ENCODE data around the gene LINGO1. TPM values are rescaled to one million over a fixed set of nuclear protein-coding genes. Genes with fewer than 3 reads are reported as not detected.

Gene LINGO1
- total RNA-seq, 6 experiments from 2014 or later, result 0.09 to 0.11 TPM; not detected in 4

- DNase-seq, result no peak
- H3K27ac Mint-ChIP-seq, result no peak overlapping the region
- H3K4me3 Mint-ChIP-seq, result no peak overlapping the region
- TF ChIP-seq, protein P1, sequence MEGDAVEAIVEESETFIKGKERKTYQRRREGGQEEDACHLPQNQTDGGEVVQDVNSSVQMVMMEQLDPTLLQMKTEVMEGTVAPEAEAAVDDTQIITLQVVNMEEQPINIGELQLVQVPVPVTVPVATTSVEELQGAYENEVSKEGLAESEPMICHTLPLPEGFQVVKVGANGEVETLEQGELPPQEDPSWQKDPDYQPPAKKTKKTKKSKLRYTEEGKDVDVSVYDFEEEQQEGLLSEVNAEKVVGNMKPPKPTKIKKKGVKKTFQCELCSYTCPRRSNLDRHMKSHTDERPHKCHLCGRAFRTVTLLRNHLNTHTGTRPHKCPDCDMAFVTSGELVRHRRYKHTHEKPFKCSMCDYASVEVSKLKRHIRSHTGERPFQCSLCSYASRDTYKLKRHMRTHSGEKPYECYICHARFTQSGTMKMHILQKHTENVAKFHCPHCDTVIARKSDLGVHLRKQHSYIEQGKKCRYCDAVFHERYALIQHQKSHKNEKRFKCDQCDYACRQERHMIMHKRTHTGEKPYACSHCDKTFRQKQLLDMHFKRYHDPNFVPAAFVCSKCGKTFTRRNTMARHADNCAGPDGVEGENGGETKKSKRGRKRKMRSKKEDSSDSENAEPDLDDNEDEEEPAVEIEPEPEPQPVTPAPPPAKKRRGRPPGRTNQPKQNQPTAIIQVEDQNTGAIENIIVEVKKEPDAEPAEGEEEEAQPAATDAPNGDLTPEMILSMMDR (IDR thresholded peaks at IDR 0.05), result no peak
- no peaks in the 10 kb centered on the region for H3K4me1 Mint-ChIP-seq (ENCODE audit: low read depth)
- H3K9me3 Mint-ChIP-seq, result peaks cover 5% of the 10 kb centered on the region; the same call in 1 of the 2 replicates
- no peaks in the 10 kb centered on the region for H3K36me3 Mint-ChIP-seq (ENCODE audit: low read depth)
- H3K27me3 Mint-ChIP-seq (ENCODE audit: insufficient read depth), result peaks cover 79% of the 10 kb centered on the region
Observed at GRCh38 chr15:77653832-77654480, 21.2 kb upstream of the LINGO1 start.

- Mint-ChIP-seq H3K9me3 (peaks cover 5% of the 10 kb centered on the region; the same call in 1 of the 2 replicates), H3K4me3 (no peak overlapping the region), H3K27me3 (ENCODE audit: insufficient read depth) (peaks cover 57% of the 10 kb centered on the region), H3K36me3 (ENCODE audit: low read depth) (no peaks in the 10 kb centered on the region), H3K27ac (no peak overlapping the region), H3K4me1 (ENCODE audit: low read depth) (no peaks in the 10 kb centered on the region)
- DNase-seq, result no peak
- TF ChIP-seq, protein P1 (IDR thresholded peaks at IDR 0.05), result peak; percentile 66
Observed at GRCh38 chr15:77650265-77650664, 17.6 kb upstream of the LINGO1 start.

DNA sequence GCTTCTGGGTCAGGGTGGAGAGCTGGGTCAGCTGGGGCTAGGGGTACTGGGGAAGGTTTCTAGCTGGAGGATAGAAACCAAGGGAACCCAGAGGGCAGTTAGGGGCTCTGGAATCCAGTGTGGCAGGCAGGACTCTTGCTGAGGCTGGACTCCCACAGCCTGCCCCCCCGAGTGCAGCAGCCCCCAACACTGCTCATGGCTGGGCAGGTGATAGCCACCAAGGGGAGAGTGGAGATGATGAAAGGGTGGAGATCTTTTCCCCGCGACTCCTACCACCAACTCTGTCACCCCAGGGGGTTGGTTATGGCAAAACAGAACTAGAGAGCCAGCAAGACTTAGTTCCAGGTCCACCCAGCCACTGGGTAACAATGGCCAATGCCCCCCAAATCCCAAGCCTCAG, 16.9 kb upstream of the LINGO1 start:
- peaks cover 5% of the 10 kb centered on the region; the same call in 1 of the 2 replicates for H3K9me3 Mint-ChIP-seq
- no peak overlapping the region for H3K27ac Mint-ChIP-seq
- TF ChIP-seq, protein P1 (IDR thresholded peaks at IDR 0.05), result no peak
- no peaks in the 10 kb centered on the region for H3K36me3 Mint-ChIP-seq (ENCODE audit: low read depth)
- no peak for DNase-seq
- H3K4me3 Mint-ChIP-seq, result no peak overlapping the region
- no peaks in the 10 kb centered on the region for H3K4me1 Mint-ChIP-seq (ENCODE audit: low read depth)
- peaks cover 54% of the 10 kb centered on the region for H3K27me3 Mint-ChIP-seq (ENCODE audit: insufficient read depth)

DNA sequence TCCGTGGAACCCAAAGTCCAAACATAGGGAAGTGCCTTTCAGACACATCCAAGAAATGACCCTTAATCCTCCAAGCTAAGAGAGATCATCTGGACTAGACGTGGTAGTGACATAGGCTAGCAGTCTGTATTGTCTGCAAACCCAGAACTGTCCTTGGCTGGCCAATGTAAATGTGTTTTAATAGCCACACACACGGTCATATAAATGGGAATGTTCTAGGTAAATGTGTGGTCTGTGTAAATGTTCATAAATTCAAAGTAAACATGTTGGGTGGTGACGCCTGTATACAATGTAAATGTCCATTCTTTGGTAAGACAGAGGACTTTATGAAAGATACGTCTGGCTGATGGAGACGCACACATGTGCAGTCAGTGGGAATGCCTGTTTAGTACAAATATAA, 16.3 kb upstream of the LINGO1 start:
- TF ChIP-seq, protein P1 (IDR thresholded peaks at IDR 0.05), result no peak
- no peak for DNase-seq
- H3K27ac Mint-ChIP-seq, result no peak overlapping the region
- H3K4me3 Mint-ChIP-seq, result no peak overlapping the region
- H3K4me1 Mint-ChIP-seq (ENCODE audit: low read depth), result no peaks in the 10 kb centered on the region
- H3K36me3 Mint-ChIP-seq (ENCODE audit: low read depth), result no peaks in the 10 kb centered on the region
- peaks cover 4% of the 10 kb centered on the region; the same call in 1 of the 2 replicates for H3K9me3 Mint-ChIP-seq
- H3K27me3 Mint-ChIP-seq (ENCODE audit: insufficient read depth), result peaks cover 51% of the 10 kb centered on the region

GRCh38 chr15:77647961-77648360, 15.2 kb upstream of the LINGO1 start:
- H3K27me3 Mint-ChIP-seq (ENCODE audit: insufficient read depth), result peaks cover 45% of the 10 kb centered on the region

More at GRCh38 chr15:77647961-77648360, 15.2 kb upstream of the LINGO1 start:
- Mint-ChIP-seq H3K4me3 (no peak overlapping the region), H3K9me3 (no peaks in the 10 kb centered on the region), H3K4me1 (ENCODE audit: low read depth) (no peaks in the 10 kb centered on the region), H3K36me3 (ENCODE audit: low read depth) (no peaks in the 10 kb centered on the region), H3K27ac (no peak overlapping the region)
- no peak for DNase-seq
- TF ChIP-seq, protein P1 (IDR thresholded peaks at IDR 0.05), result no peak
